Ishikawa (cell line): ENCODE results near the gene DENND5A.

Experiments used
- CREB1 ChIP-seq: IDR thresholded peaks from 2 replicates; pipeline ENCODE4 v1.6.1; 2012; ENCODE audit warnings: low read depth
- EGR1 ChIP-seq: IDR thresholded peaks from 2 replicates; pipeline ENCODE4 v1.6.1; 2012
- EP300 ChIP-seq: IDR thresholded peaks from 2 replicates; pipeline ENCODE4 v1.6.1; 2012; ENCODE audit warnings: borderline replicate concordance
- RAD21 ChIP-seq: IDR thresholded peaks from 2 replicates; pipeline ENCODE4 v1.6.1; 2012; ENCODE audit warnings: low read depth
- REST ChIP-seq: IDR thresholded peaks from 2 replicates; pipeline ENCODE4 v1.6.1; 2012; ENCODE audit warnings: low read depth, mild to moderate bottlenecking
- YY1 ChIP-seq: IDR thresholded peaks from 2 replicates; pipeline ENCODE4 v1.6.1; 2012; ENCODE audit warnings: low read depth
- ZBTB7A ChIP-seq: IDR thresholded peaks from 2 replicates; pipeline ENCODE4 v1.6.1; 2012; ENCODE audit warnings: low read depth
- TF ChIP-seq, protein P1 (sequence below): IDR thresholded peaks from 2 replicates; pipeline ENCODE4 v1.6.1; 2012

DNA sequence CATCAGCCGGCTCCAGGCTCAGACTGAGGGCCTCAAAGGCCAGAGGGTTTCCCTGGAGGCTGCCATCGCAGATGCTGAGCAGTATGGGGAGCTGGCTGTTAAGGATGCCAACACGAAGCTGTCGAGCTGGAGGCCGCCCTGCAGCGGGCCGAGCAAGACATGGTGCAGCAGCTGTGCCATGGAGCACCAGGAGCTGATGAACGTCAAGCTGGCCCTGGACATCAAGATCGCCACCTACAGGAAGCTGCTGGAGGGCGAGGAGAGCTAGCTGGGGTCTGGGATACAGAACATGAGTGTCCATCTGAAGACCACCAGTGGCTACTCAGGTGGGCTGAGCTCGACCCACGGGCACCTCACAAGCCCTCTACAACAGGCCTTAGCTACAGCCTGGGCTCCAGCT lies 169.7 kb downstream of the DENND5A start:
- peak; percentile 53; the same call in 1 of the 2 replicates for TF ChIP-seq RAD21
- TF ChIP-seq EGR1: no peak
- no peak for TF ChIP-seq EP300
- TF ChIP-seq, protein P1, sequence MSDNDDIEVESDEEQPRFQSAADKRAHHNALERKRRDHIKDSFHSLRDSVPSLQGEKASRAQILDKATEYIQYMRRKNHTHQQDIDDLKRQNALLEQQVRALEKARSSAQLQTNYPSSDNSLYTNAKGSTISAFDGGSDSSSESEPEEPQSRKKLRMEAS: no peak
- no peak for TF ChIP-seq CREB1
- TF ChIP-seq REST: no peak
- no peak for TF ChIP-seq YY1
- no peak for TF ChIP-seq ZBTB7A
